COLO668 (cell line): ENCODE data around the gene GPR155.
"Not testable (repeated sequence)": the region's sequence is repeated elsewhere in the genome, so short reads cannot be mapped to it uniquely, and the experiment has no call there.

Experiments used
- DNase-seq: peaks from one replicate; lab custom pipeline; 2025; ENCODE audit not compliant: unreplicated experiment; lab: John Stamatoyannopoulos, UW

GPR155 gene

DNA sequence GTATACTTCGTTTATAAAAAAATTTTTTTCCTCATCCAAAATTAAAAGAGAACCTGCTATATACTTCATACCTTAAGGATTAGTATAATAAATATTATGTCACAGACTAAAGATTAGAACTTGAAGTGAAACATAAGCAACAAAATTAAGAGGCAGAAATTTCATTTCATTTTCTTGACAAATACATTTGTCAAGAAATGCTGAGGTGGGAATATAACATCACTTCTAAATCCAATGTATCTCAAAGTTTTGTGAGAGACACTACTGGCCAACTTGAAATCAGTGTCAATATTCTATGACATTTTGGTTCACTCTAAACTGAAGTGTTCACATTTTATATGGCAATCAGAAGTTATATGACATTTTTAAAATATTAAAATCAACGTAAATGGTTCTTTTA, 47.5 kb downstream of the GPR155 start:
- DNase-seq: no peak

DNA sequence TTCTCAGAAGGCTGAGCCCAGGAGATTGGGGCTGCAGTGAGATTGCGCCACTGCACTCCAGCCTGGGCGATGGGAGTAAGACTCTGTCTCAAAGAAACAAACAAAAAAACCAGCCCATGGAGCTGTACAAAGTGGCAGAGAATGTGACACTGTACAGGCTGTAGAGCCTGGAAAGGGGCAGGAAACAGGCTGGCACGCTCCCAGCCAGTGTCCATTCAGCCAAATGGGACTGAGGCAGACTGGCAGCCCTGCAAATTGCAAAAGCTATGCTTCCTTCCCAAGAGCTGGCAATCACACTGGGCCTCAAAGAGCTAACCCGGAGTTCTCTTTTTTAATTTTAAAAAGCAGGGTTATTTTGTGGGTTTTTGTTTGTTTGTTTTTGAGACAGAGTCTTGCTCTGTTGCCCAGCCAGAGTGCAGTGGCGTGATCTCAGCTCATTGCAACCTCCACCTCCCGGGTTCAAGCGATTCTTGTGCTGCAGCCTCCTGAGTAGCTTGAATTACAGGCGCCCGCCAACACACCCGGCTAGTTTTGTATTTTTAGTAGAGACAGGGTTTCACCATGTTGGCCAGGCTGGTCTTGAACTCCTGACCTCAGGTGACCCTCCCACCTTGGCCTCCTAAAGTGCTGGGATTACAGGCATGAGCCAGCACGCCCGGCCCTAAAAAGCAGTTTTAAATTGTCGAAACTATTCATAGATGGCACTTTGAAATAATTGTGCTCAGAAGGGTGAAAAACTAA, 48.5 kb downstream of the GPR155 start:
- no peak for DNase-seq

DNA sequence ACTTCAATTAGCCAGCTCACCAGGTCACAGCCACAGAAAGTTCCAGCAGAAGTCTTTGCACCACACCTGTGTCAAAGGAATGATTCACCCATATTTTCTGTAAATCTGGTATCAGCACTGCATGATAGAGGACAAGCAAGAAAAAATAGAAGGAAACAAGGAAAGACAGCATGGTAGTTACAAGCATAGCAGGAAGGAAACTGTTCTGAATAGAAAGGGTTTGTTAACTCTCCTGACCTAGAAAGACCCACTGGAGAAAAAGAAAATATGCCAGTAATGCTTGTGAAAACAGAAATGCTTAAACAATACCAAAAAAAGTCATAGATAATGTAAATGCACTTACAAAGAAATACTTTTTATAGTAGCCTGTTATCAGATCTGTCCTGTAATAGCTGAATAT, 50.5 kb downstream of the GPR155 start:
- DNase-seq: no peak

DNA sequence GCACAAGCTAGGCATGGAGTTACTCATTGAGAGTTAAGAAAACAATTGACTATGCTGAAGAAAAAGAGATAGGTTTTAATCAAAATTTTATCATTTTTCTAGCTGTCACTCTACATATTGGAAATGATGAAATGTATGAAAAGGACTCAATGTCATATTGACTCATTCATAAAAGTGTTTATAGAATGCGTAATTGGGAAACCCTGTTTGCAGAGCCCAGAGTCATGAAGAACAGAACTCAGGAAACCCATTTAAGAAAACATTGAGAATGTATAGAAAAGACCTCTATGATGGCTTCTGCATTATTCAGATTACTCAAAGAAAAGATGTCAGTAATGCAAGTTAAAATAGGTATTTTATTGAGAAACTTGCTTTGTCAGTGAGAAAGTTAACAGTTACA, 54.9 kb downstream of the GPR155 start:
- no peak for DNase-seq

DNA sequence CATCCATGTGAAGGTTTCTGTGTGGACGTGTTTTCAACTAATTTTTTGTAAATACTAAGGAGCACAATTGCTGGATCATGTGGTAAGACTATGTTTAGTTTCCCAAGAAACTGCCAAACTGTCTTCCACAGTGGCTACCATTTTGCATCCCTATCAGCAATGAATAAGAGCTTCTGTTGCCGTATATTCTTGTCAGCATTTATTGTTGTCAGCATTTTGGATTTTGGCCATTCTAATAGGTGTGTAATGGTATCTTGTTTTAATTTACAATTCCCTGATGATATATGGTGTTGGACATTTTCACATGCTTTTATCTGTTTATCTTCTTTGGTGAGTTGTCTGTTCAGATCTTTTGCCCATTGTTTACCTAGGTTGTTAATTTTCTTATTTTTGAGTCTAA, 56.8 kb downstream of the GPR155 start:
- no peak for DNase-seq

DNA sequence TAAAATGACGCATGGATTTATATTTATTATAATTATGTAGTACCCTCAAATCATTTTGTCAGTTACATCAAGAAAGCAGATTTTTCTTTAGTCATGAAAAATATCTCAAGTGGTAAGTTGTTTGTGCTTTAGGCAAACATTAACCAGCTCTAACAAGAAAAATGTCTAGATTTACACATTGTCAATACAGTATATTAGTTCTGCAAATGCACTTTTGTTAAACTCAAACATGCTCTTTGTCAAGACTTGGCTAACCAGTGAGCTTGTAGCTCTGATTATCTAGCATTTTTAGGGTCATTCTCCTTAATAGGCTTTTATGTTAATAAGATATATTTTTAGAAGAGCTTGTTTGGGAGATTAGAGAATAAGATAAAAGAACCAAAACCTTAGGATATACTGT, 58.6 kb downstream of the GPR155 start:
- no peak for DNase-seq

DNA sequence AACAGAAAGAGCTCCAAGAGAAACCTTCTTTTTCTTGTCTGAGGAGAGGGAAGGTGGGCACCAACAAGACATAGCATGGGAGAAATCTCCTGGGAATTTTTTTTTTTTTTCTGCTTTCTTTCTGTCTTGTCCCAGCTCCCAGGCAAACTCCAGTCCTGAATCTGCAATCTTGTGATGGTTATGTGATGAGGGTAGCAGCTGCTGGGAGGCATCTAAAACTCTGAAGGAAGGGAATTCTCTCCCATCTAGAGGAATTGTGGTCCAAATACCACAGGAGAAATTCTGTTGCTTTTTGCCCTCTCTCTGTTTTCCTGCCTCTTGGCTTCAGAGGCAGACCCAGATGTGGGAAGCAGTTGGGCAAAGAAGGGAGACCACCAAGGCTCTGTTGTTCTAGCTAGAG, 74.6 kb downstream of the GPR155 start:
- DNase-seq: no peak

DNA sequence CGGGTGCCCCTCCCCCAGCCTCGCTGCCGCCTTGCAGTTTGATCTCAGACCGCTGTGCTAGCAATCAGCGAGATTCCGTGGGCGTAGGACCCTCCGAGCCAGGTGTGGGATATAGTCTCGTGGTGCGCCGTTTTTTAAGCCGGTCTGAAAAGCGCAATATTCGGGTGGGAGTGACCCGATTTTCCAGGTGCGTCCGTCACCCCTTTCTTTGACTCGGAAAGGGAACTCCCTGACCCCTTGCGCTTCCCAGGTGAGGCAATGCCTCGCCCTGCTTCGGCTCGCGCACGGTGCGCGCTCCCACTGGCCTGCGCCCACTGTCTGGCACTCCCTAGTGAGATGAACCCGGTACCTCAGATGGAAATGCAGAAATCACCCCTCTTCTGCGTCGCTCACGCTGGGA, 76.8 kb downstream of the GPR155 start:
- DNase-seq: not testable (repeated sequence)

DNA sequence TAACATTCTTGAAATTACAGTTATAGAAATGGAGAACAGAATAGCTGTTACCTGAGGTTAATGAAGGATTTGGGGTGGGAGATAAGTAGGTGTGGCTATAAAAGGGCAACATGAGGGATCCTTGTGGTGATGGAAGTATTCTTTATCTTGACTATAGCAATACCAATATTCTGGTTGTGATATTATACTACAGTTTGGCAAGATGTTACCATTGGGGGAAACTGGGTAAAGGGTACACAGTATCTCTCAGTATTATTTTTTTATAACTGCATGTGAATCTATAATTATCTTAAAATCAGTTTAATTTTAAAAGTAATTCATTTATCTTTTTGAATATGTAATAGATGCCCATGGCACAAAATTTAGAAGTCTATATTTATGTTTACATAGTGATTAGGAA, 83.2 kb downstream of the GPR155 start:
- DNase-seq: no peak

DNA sequence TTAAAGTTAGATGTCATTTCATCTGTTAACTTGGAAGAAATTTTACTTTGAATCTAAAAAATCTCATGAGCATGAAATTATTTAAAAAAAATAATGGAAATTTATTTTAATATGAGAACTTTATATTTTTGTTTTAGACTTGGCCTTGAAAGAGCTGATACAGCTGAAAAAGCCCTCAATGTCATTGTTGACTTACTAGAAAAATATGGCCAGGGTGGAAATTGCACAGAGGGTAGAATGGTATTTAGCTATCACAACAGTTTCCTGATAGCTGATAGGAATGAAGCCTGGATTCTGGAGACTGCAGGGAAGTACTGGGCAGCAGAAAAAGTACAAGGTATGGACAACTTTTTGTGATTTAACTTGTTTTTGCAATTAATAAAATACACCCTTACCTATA, 86.0 kb downstream of the GPR155 start:
- DNase-seq: no peak

DNA sequence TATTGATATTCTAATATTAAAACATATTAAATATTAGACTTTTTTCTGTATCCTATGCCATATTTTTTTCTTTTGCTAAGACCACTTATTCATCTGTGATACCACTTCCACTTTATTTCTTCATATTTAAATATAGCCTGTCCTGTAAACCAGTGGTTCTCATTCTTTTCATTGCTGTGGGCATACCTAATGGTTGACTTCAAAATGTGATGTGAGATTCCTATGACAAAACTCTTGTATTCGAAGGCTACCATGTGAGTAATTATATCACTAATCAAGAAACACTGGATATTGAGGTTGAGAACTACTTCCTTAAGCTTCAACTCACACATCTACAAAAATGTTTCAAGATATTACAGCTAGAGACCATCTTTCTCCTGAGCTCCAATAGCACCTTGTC, 87.7 kb downstream of the GPR155 start:
- DNase-seq: no peak

DNA sequence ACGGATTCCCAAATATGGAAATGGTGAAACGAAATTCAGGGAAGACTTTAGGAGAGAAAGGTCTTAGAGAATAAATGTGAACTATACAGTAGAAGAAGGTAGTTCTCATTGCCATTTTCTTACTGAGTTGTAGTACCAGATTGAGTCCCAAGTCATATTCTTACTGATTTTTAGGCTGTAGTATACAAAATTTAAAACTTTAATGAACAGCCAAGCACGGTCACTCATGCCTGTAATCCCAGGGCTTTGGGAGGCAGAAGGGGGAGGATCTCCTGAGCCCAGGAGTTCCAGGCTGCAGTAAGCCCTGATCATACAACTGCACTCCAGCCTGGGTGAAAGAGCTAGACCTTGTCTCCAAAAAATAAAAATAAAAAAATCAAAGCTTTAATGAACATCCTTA, 89.1 kb downstream of the GPR155 start:
- no peak for DNase-seq

DNA sequence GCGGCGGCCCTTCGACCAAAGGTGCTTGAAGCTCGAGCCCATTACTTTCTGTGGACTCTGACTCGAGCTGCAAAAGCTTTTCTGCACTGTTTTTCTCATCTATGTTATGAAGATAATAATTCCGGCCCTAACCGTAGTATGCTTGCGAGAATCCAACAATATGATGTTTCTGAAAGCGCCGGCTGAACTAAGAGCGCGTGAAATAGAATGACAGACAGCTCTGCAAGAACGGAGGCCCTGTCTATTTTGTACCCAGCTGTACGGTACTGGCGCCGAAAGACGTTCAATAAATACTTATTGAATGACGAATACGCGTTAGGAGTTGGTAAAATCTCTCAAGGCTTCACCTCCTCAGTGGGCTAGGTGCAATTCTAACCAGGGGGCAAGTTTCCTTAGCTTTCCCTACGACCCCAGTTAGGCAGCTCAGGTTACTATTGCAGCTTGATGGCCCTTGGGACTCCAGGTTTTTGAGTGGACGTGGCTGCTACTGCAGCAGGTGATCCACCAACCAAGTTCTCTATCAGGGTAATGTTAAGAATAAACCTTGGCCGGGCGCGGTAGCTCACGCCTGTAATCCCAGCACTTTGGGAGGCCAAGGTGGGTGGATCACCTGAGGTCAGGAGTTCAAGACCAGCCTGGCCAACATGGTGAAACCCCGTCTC, 90.7 kb downstream of the GPR155 start:
- peak; percentile 52 for DNase-seq

DNA sequence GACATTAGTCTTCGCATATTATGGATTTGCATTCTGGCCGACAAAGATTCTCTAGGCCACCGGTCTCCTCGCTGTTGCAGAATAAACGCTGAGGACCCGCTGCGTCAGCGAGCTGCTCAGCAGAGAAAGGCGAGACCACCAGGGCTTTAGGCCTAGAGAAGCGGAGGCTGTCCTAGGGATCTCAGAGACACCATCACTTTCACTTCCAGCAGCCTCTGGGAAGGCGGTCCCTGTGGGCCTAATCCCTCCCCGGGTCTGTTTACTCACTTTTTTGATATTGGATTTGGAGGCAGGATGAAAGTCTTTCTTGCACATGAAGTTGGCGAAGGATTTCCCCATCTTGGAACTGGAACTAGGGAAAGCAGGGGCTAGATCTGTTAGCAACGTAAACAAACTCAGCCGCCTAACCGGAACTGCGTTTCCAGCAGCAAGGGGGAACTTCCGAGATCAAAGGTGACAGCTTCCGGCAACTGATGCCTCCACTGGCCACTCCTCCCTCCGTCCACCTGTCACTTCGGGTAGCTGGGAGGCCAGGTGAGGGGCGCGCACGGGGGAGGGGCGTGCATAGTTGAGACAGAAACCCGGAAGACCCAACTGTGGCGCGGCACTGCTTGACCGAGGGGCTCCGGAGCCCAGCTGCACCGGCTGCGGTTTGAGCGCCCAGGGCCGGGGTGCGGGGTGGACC, 91.4 kb downstream of the GPR155 start, which contains the start of gene SCRN3:
Gene SCRN3 (plus strand): TSS at position 447 of the 685 bp plus-strand sequence. CDS start 2,554 bp downstream, outside the sequence.
- peak; percentile 94 for DNase-seq

DNA sequence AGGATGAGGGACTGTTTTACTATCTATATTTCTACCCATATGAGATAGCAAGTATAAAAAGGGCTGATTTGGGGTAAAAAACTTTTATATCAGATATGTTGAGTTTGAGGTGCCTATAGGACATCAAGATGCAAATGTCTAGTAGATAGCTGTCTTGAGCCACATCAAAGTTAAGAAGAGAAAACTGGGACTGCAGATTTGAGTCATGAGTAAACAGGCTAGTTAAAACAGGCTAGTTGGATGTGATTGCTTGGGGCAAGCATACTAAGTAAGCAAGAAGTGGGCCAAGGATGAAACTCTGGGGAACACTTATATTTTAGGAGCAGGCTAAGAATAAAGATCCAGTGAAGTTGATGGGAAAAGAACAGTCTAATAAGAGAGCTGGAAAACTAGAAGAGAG, 94.1 kb downstream of the GPR155 start:
- no peak for DNase-seq

DNA sequence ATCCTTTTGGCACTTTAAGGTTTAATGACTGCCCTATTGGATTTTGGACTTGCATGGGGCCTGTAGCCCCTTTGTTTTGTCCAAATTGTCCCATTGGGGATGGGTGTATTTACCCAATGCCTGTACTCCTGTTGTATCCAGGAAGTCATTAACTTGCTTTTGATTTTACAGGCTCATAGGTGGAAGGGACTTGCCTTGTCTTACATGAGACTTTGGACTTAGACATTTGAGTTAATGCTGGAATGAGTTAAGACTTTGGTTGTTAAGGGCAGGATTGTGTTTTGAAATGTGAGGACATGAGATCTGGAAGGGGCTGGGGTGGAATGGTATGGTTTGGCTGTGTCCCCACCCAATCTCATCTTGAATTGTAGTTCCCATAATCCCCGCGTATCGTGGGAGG, 96.5 kb downstream of the GPR155 start:
- not testable (repeated sequence) for DNase-seq

DNA sequence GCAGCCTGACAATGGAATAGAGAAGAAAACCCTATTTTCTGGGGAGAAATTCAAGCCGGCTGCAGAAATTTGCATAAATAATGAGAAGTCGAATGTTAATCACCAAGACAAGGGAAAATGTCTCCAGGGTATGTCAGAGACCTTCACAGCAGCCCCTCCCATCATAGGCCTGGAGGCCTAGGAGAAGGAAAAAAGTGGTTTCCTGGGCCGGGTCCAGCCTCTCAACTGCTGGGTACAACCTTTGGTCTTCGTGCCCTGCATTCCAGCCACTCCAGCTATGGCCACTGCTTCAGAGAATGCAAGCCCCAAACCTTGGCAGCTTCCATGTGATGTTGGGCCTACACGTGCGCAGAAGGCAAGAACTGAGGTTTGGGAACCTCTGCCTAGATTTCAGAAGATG, 97.3 kb downstream of the GPR155 start:
- DNase-seq: no peak

DNA sequence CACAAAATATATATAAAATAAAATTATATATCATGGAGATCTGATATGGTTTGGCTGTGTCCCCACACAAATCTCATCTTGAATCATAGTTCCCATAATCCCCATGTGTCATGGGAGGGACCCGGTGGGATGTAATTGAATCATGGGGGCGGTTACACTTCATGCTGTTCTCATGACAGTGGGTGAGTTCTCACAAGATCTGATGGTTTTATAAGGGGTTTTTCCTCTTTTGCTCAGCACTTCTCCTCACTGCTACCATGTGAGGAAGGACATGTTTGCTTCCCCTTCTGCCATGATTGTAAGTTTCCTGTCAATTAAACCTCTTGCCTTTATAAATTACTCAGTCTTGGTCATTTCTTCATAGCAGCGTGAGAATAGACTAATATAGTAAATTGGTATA, 98.1 kb downstream of the GPR155 start:
- not testable (repeated sequence) for DNase-seq

DNA sequence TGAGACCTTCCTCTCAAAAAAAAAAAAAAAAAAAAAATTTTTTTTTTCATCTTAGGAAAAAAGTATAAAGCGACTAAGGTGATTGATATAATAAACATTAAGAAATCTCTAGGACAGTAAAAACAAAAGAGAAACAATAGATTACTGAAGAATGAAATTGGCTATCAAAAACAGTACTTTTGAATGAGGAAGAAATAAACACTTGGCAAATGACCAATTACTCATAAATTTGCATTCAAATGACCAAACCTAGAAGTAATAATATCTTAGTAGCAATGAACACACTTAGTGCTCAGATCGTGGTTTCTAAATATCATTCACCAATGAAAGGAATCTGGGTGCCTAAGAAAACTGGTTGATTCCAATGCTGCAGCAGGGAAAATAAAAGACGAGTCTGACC, 101.6 kb downstream of the GPR155 start:
- no peak for DNase-seq

DNA sequence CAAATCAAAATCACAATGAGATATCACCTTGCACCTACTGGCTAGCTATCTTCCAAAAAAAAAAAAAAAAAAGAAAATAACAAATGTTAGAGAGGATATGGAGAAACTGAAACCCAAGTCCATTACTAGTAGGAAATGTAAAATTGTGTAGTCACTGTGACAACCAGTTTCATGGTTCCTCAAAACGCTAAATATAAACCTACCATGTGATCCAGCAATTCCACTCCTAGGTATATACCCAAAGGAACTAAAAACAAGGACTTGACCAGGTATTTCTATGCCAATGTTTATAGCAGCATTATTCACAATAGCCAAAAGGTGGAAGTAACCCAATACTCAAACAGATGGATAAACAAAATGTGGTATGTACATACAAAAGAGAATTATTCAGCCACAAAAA, 103.0 kb downstream of the GPR155 start:
- no peak for DNase-seq
